Measurements from ENCODE around the gene GPR15LG. TPM values are rescaled to one million over a fixed set of nuclear protein-coding genes. Genes with fewer than 3 reads are reported as not detected.

Gene GPR15LG
- total RNA-seq, 2 donors from 2014 or later: not detected

DNA sequence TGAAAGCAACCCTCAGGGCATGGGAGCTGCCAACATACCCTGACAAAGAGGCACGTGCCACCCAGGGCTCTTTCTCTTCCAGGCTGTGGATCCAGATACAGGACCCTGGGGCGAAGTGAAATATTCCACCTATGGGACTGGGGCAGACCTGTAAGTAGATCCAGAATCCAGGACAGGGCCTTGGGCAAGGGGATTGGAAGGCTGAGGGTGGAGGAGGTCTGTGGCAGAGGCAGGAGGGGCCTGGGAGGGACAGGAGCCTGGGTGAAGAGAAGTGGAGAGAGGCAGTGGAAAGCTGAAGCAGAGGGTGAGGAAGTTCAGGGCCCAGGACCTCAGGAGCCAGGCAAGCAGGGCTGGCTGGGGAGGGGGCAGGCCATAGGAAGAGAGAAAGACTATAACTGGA is 38.0 kb downstream of the GPR15LG start:
- H3K9me3 ChIP-seq: no peaks in the 10 kb centered on the region
- no peak overlapping the region for H3K27ac ChIP-seq
- no peaks in the 10 kb centered on the region for H3K27me3 ChIP-seq (replicated peaks; ENCODE audit: insufficient read depth)
- TF ChIP-seq, protein P1, sequence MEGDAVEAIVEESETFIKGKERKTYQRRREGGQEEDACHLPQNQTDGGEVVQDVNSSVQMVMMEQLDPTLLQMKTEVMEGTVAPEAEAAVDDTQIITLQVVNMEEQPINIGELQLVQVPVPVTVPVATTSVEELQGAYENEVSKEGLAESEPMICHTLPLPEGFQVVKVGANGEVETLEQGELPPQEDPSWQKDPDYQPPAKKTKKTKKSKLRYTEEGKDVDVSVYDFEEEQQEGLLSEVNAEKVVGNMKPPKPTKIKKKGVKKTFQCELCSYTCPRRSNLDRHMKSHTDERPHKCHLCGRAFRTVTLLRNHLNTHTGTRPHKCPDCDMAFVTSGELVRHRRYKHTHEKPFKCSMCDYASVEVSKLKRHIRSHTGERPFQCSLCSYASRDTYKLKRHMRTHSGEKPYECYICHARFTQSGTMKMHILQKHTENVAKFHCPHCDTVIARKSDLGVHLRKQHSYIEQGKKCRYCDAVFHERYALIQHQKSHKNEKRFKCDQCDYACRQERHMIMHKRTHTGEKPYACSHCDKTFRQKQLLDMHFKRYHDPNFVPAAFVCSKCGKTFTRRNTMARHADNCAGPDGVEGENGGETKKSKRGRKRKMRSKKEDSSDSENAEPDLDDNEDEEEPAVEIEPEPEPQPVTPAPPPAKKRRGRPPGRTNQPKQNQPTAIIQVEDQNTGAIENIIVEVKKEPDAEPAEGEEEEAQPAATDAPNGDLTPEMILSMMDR (IDR thresholded peaks at IDR 0.05): no peak
- H3K4me3 ChIP-seq: no peak overlapping the region
- H3K4me1 ChIP-seq (ENCODE audit: control insufficient read depth in 1 of 2, low read depth in 2 of 2): no peaks in the 10 kb centered on the region
- DNase-seq (ENCODE audit: low spot score) (no peak), ATAC-seq (ENCODE audit: insufficient number of reproducible peaks, low FRiP score, low read depth) (no peak)
- H3K36me3 ChIP-seq: no peaks in the 10 kb centered on the region

DNA sequence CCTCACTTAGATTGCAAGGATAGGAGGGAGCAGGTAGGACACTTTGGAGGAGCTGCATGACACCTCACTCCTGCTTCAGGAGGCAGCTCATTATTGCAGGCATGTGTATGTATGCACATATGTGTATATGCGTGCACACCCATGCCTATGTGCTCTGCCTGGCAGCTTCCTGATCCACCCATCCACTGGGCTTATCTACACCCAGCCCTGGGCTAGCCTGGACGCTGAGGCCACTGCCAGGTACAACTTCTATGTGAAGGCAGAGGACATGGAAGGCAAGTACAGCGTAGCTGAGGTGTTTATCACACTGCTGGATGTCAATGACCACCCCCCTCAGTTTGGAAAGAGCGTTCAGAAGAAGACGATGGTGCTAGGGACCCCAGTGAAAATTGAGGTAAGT is 38.4 kb downstream of the GPR15LG start:
- no peaks in the 10 kb centered on the region for H3K4me1 ChIP-seq (ENCODE audit: control insufficient read depth in 1 of 2, low read depth in 2 of 2)
- H3K27me3 ChIP-seq (replicated peaks; ENCODE audit: insufficient read depth): no peaks in the 10 kb centered on the region
- H3K4me3 ChIP-seq: no peak overlapping the region
- no peak for ATAC-seq (ENCODE audit: insufficient number of reproducible peaks, low FRiP score, low read depth)
- TF ChIP-seq, protein P1 (IDR thresholded peaks at IDR 0.05): no peak
- no peaks in the 10 kb centered on the region for H3K9me3 ChIP-seq
- DNase-seq (ENCODE audit: low spot score): no peak
- no peak overlapping the region for H3K27ac ChIP-seq
- H3K36me3 ChIP-seq: no peaks in the 10 kb centered on the region

DNA sequence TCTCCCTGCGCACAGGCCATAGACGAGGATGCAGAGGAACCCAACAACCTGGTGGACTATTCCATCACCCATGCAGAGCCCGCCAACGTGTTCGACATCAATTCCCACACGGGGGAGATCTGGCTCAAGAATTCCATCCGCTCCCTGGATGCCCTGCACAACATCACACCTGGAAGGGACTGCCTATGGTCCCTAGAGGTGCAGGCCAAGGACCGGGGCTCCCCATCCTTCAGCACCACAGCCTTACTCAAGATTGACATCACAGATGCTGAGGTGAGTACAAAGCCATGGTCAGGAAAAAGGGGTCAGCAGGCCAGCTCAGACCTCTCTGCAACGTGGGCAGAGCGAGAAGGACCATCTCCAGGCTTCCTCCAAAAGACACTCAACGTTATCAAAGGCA is 39.5 kb downstream of the GPR15LG start:
- no peaks in the 10 kb centered on the region for H3K4me1 ChIP-seq (ENCODE audit: control insufficient read depth in 1 of 2, low read depth in 2 of 2)
- no peak overlapping the region for H3K27ac ChIP-seq
- DNase-seq (ENCODE audit: low spot score) (no peak), ATAC-seq (ENCODE audit: insufficient number of reproducible peaks, low FRiP score, low read depth) (no peak)
- no peak overlapping the region for H3K4me3 ChIP-seq
- TF ChIP-seq, protein P1 (IDR thresholded peaks at IDR 0.05): no peak
- H3K36me3 ChIP-seq: no peaks in the 10 kb centered on the region
- H3K27me3 ChIP-seq (replicated peaks; ENCODE audit: insufficient read depth): no peaks in the 10 kb centered on the region
- no peaks in the 10 kb centered on the region for H3K9me3 ChIP-seq

DNA sequence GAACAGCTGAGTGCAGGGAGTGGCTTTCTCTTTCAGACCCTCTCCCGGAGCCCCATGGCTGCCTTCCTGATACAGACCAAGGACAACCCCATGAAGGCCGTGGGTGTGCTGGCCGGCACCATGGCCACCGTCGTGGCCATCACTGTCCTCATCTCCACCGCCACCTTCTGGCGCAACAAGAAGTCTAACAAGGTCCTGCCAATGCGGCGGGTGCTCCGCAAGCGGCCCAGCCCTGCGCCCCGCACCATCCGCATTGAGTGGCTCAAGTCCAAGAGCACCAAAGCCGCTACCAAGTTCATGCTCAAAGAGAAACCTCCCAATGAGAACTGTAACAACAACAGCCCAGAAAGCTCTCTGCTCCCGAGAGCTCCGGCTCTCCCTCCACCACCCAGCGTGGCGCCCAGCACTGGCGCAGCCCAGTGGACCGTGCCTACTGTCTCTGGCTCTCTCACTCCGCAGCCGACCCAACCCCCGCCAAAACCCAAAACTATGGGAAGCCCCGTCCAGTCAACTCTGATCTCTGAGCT is 40.5 kb downstream of the GPR15LG start:
- TF ChIP-seq, protein P1 (IDR thresholded peaks at IDR 0.05): no peak
- no peaks in the 10 kb centered on the region for H3K9me3 ChIP-seq
- H3K27me3 ChIP-seq (replicated peaks; ENCODE audit: insufficient read depth): no peaks in the 10 kb centered on the region
- no peak for ATAC-seq (ENCODE audit: insufficient number of reproducible peaks, low FRiP score, low read depth)
- H3K4me1 ChIP-seq (ENCODE audit: control insufficient read depth in 1 of 2, low read depth in 2 of 2): no peaks in the 10 kb centered on the region
- no peak for DNase-seq (ENCODE audit: low spot score)
- no peak overlapping the region for H3K27ac ChIP-seq
- no peak overlapping the region for H3K4me3 ChIP-seq
- H3K36me3 ChIP-seq: no peaks in the 10 kb centered on the region

DNA sequence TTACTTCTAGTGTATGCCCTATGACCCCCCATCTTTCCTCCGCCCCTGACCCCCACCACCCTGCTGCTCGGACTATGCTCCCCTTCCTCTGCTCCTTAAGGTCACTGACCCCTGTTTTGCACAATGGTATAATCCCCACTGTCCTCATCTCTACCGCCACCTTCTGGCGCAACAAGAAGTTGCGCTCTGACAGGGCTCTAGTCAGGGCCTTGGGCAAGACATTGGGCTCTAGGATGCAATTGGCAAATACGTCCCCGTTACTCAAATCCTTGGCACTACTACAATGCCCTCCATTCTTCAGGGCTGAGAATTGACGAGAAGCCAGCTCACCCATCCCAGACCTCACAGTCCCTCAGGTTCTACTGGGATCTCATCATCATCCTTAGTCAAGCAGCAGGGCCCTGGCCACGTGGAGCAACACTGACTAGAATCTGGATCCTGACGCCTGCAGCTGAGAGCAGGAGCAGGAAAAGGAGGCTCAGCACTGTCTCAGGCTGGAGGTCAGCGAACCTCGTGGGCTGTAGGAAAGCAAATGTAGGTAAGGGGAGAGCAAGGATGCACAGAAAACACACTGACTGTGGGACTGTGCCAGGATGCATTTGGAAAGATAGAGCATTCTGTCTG is 41.1 kb downstream of the GPR15LG start:
- Histone ChIP-seq H3K9me3 (no peaks in the 10 kb centered on the region), H3K27me3 (replicated peaks; ENCODE audit: insufficient read depth) (no peaks in the 10 kb centered on the region), H3K4me3 (no peak overlapping the region), H3K27ac (no peak overlapping the region), H3K4me1 (ENCODE audit: control insufficient read depth in 1 of 2, low read depth in 2 of 2) (no peaks in the 10 kb centered on the region), H3K36me3 (no peaks in the 10 kb centered on the region)
- ATAC-seq (ENCODE audit: insufficient number of reproducible peaks, low FRiP score, low read depth) (no peak), DNase-seq (ENCODE audit: low spot score) (no peak)
- TF ChIP-seq, protein P1 (IDR thresholded peaks at IDR 0.05): no peak

All from thoracic aorta (tissue), 2 donors.